Measurements from ENCODE around the gene AP4E1.
"Not testable (repeated sequence)": the region's sequence is repeated elsewhere in the genome, so short reads cannot be mapped to it uniquely, and the experiment has no call there.

Gene AP4E1

GRCh38 chr15:50908209-50909009, at the start of gene AP4E1:
AP4E1 (plus strand) TSS chr15:50908683; CDS start chr15:50908779, 96 bp downstream.
- DNase-seq: peak; percentile 85

GRCh38 chr15:50860824-50861223, 47.7 kb upstream of the AP4E1 start:
- no peak for DNase-seq

GRCh38 chr15:50862553-50862952, 45.9 kb upstream of the AP4E1 start:
- no peak for DNase-seq

GRCh38 chr15:50864873-50865272, 43.6 kb upstream of the AP4E1 start:
- DNase-seq: no peak

- no peak for DNase-seq
These were observed 42.7 kb upstream of the AP4E1 start for GRCh38 chr15:50865515-50866353.

- DNase-seq: no peak
These were observed 36.7 kb upstream of the AP4E1 start for GRCh38 chr15:50871832-50872231.

GRCh38 chr15:50872832-50873426, 35.6 kb upstream of the AP4E1 start:
- no peak for DNase-seq

- DNase-seq: no peak
These were observed 34.5 kb upstream of the AP4E1 start for GRCh38 chr15:50873935-50874361.

GRCh38 chr15:50875238-50875637, 33.2 kb upstream of the AP4E1 start:
- DNase-seq: not testable (repeated sequence)

GRCh38 chr15:50876260-50876988, 32.1 kb upstream of the AP4E1 start:
- no peak for DNase-seq

- peak; percentile 90 for DNase-seq
These were observed 31.5 kb upstream of the AP4E1 start for GRCh38 chr15:50876989-50877360.

GRCh38 chr15:50879016-50879617, 29.4 kb upstream of the AP4E1 start:
- no peak for DNase-seq

- no peak for DNase-seq
These were observed 28.3 kb upstream of the AP4E1 start for GRCh38 chr15:50880206-50880605.

- no peak for DNase-seq
These were observed 27.8 kb upstream of the AP4E1 start for GRCh38 chr15:50880651-50881114.

- DNase-seq: no peak
These were observed 27.1 kb upstream of the AP4E1 start for GRCh38 chr15:50881121-50882048.

GRCh38 chr15:50883903-50884302, 24.6 kb upstream of the AP4E1 start:
- no peak for DNase-seq

GRCh38 chr15:50884540-50884939, 23.9 kb upstream of the AP4E1 start:
- no peak for DNase-seq

- DNase-seq: no peak
These were observed 22.4 kb upstream of the AP4E1 start for GRCh38 chr15:50886139-50886467.

GRCh38 chr15:50886611-50887345, 21.7 kb upstream of the AP4E1 start:
- no peak for DNase-seq

GRCh38 chr15:50888054-50888453, 20.4 kb upstream of the AP4E1 start:
- no peak for DNase-seq

- no peak for DNase-seq
These were observed 18.9 kb upstream of the AP4E1 start for GRCh38 chr15:50889589-50889988.

All from KG1 (cell line).